GM19455 (cell line): ENCODE data around the gene NLRP4.

Experiments
- ATAC-seq: cut with Tn5 transposase; IDR thresholded peaks from one replicate; pipeline ENCODE4 v1.9.1; 2021; ENCODE audit not compliant: unreplicated experiment

The NLRP4 gene

GRCh38 chr19:55836340-55836739 lies at the start of gene NLRP4:
NLRP4 (plus strand) TSS chr19:55836540; CDS start chr19:55852081, 15,541 bp downstream.
- ATAC-seq: no peak

GRCh38 chr19:55795021-55795420 lies 41.3 kb upstream of the NLRP4 start:
- no peak for ATAC-seq

GRCh38 chr19:55801416-55801815 lies 34.9 kb upstream of the NLRP4 start:
- ATAC-seq: no peak

- no peak for ATAC-seq
Observed at GRCh38 chr19:55802281-55802680, 34.1 kb upstream of the NLRP4 start.

GRCh38 chr19:55809381-55810058 lies 26.8 kb upstream of the NLRP4 start:
- ATAC-seq: no peak

GRCh38 chr19:55811340-55811739 lies 25.0 kb upstream of the NLRP4 start:
- no peak for ATAC-seq

GRCh38 chr19:55812449-55812848 lies 23.9 kb upstream of the NLRP4 start:
- ATAC-seq: no peak

GRCh38 chr19:55813906-55814305 lies 22.4 kb upstream of the NLRP4 start:
- ATAC-seq: no peak

- no peak for ATAC-seq
Observed at GRCh38 chr19:55820037-55820436, 16.3 kb upstream of the NLRP4 start.

- ATAC-seq: no peak
Observed at GRCh38 chr19:55830656-55831055, 5.7 kb upstream of the NLRP4 start.

GRCh38 chr19:55831846-55832245 lies 4.5 kb upstream of the NLRP4 start, which contains the start of gene NLRP11:
NLRP11 (minus strand) TSS chr19:55831999; CDS start chr19:55818174, 13,825 bp downstream.
- ATAC-seq: no peak

- ATAC-seq: no peak
Observed at GRCh38 chr19:55832676-55833075, 3.7 kb upstream of the NLRP4 start.

GRCh38 chr19:55838251-55838650 lies 1.9 kb downstream of the NLRP4 start:
- no peak for ATAC-seq

GRCh38 chr19:55838906-55839305 lies 2.6 kb downstream of the NLRP4 start:
- ATAC-seq: no peak

- ATAC-seq: no peak
Observed at GRCh38 chr19:55855160-55855559, 18.8 kb downstream of the NLRP4 start.

GRCh38 chr19:55857149-55857548 lies 20.8 kb downstream of the NLRP4 start:
- no peak for ATAC-seq

- ATAC-seq: no peak
Observed at GRCh38 chr19:55857974-55858373, 21.6 kb downstream of the NLRP4 start.

GRCh38 chr19:55858401-55858800 lies 22.1 kb downstream of the NLRP4 start:
- ATAC-seq: no peak

GRCh38 chr19:55858969-55859368 lies 22.6 kb downstream of the NLRP4 start:
- no peak for ATAC-seq

- ATAC-seq: no peak
Observed at GRCh38 chr19:55866521-55866920, 30.2 kb downstream of the NLRP4 start.

- no peak for ATAC-seq
Observed at GRCh38 chr19:55867101-55867500, 30.8 kb downstream of the NLRP4 start.

- ATAC-seq: no peak
Observed at GRCh38 chr19:55870736-55871135, 34.4 kb downstream of the NLRP4 start.

- ATAC-seq: no peak
Observed at GRCh38 chr19:55877211-55877610, 40.9 kb downstream of the NLRP4 start.
